SK-N-SH treated with all-trans-retinoic acid at 6 μM for 48 hours (cell line): ENCODE results near the gene DNER.
"Not testable (repeated sequence)": the region's sequence is repeated elsewhere in the genome, so short reads cannot be mapped to it uniquely, and the experiment has no call there.

Source experiments
- ATAC-seq: fragments of 200-7000 bp; cut with Tn5 transposase; 3 replicates; pipeline ENCODE4 v1.9.1; 2020; ENCODE audit warnings: mild to moderate bottlenecking, moderate library complexity
- CREB5 ChIP-seq: fragments of 250-450 bp; sonication (Bioruptor Pico); IDR thresholded peaks from 2 replicates; pipeline ENCODE4 v1.5.1; 2020; ENCODE audit warnings: low read depth, mild to moderate bottlenecking, moderate library complexity
- CSDC2 ChIP-seq: fragments of 250-450 bp; sonication (Bioruptor Pico); IDR thresholded peaks from 2 replicates; pipeline ENCODE4 v1.5.0; 2020; ENCODE audit warnings: mild to moderate bottlenecking, moderate library complexity
- ESRRG ChIP-seq: fragments of 250-450 bp; sonication (Bioruptor Pico); IDR thresholded peaks from 2 replicates; pipeline ENCODE4 v1.6.1; 2021; ENCODE audit warnings: mild to moderate bottlenecking
- GLIS3 ChIP-seq: fragments of 250-450 bp; sonication (Bioruptor Pico); IDR thresholded peaks from 2 replicates; pipeline ENCODE4 v1.5.0; 2020; ENCODE audit warnings: mild to moderate bottlenecking, moderate library complexity
- ISL1 ChIP-seq: fragments of 250-450 bp; sonication (Bioruptor Pico); IDR thresholded peaks from 2 replicates; pipeline ENCODE4 v2.1.2; 2022; ENCODE audit warnings: mild to moderate bottlenecking, moderate library complexity
- OSR1 ChIP-seq: fragments of 250-450 bp; sonication (Bioruptor Pico); IDR thresholded peaks from 2 replicates; pipeline ENCODE4 v1.8.0; 2022; ENCODE audit warnings: moderate library complexity, mild to moderate bottlenecking, inconsistent platforms
- PPARA ChIP-seq: fragments of 250-450 bp; sonication (Bioruptor Pico); IDR thresholded peaks from 2 replicates; pipeline ENCODE4 v1.5.0; 2020; ENCODE audit warnings: mild to moderate bottlenecking, borderline replicate concordance
- SNAI2 ChIP-seq: fragments of 250-450 bp; sonication (Bioruptor Pico); IDR thresholded peaks from 2 replicates; pipeline ENCODE4 v1.5.0; 2020; ENCODE audit warnings: mild to moderate bottlenecking, moderate library complexity
- TOX ChIP-seq: fragments of 250-450 bp; sonication (Bioruptor Pico); IDR thresholded peaks from 2 replicates; pipeline ENCODE4 v1.8.0; 2021; ENCODE audit warnings: mild to moderate bottlenecking, moderate library complexity, borderline replicate concordance
- ZC3H10 ChIP-seq: fragments of 250-450 bp; sonication (Bioruptor Pico); IDR thresholded peaks from 2 replicates; pipeline ENCODE4 v1.5.1; 2021; ENCODE audit warnings: mild to moderate bottlenecking, moderate library complexity
- ZFP3 ChIP-seq: fragments of 250-450 bp; sonication (Bioruptor Pico); IDR thresholded peaks from 2 replicates; pipeline ENCODE4 v1.5.0; 2020; ENCODE audit warnings: mild to moderate bottlenecking, moderate library complexity
- ZFP30 ChIP-seq: fragments of 450-650 bp; formaldehyde crosslinking; IDR thresholded peaks from 2 replicates; pipeline ENCODE4 v1.5.0; 2022; ENCODE audit warnings: mild to moderate bottlenecking, moderate library complexity
- ZNF565 ChIP-seq: fragments of 450-650 bp; formaldehyde crosslinking; conservative IDR thresholded peaks from 2 replicates; pipeline ENCODE4 v1.5.0; 2020; ENCODE audit warnings: low read depth, mild to moderate bottlenecking, moderate library complexity
- ZNF70 ChIP-seq: fragments of 450-650 bp; formaldehyde crosslinking; IDR thresholded peaks from 2 replicates; pipeline ENCODE4 v1.5.0; 2020; ENCODE audit warnings: mild to moderate bottlenecking, moderate library complexity
- ZNF8 ChIP-seq: fragments of 450-650 bp; formaldehyde crosslinking; IDR thresholded peaks from 2 replicates; pipeline ENCODE4 v1.5.0; 2020; ENCODE audit warnings: mild to moderate bottlenecking, moderate library complexity
- TF ChIP-seq, protein P1 (sequence below): fragments of 250-450 bp; sonication (Bioruptor Pico); IDR thresholded peaks from 2 replicates; pipeline ENCODE4 v1.8.0; 2021; ENCODE audit warnings: low read depth, mild to moderate bottlenecking, moderate library complexity, borderline replicate concordance
- TF ChIP-seq, protein P2 (sequence below): fragments of 250-450 bp; sonication (Bioruptor Pico); IDR thresholded peaks from 2 replicates; pipeline ENCODE4 v1.8.0; 2020; ENCODE audit warnings: mild to moderate bottlenecking, moderate library complexity, borderline replicate concordance
- TF ChIP-seq, protein P3 (sequence below): fragments of 250-450 bp; sonication (Bioruptor Pico); IDR thresholded peaks from 2 replicates; pipeline ENCODE4 v1.5.1; 2021; ENCODE audit warnings: mild to moderate bottlenecking, moderate library complexity

The DNER gene

GRCh38 chr2:229514273-229514895 lies 200.0 kb downstream of the DNER start:
- peak; percentile 36; the same call in 1 of the 2 replicates for TF ChIP-seq ISL1
- TF ChIP-seq ESRRG (CRISPR knock-in tag): no peak
- TF ChIP-seq, protein P1, sequence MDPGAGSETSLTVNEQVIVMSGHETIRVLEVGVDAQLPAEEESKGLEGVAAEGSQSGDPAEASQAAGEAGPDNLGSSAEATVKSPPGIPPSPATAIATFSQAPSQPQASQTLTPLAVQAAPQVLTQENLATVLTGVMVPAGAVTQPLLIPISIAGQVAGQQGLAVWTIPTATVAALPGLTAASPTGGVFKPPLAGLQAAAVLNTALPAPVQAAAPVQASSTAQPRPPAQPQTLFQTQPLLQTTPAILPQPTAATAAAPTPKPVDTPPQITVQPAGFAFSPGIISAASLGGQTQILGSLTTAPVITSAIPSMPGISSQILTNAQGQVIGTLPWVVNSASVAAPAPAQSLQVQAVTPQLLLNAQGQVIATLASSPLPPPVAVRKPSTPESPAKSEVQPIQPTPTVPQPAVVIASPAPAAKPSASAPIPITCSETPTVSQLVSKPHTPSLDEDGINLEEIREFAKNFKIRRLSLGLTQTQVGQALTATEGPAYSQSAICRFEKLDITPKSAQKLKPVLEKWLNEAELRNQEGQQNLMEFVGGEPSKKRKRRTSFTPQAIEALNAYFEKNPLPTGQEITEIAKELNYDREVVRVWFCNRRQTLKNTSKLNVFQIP: no peak
- TF ChIP-seq, protein P2, sequence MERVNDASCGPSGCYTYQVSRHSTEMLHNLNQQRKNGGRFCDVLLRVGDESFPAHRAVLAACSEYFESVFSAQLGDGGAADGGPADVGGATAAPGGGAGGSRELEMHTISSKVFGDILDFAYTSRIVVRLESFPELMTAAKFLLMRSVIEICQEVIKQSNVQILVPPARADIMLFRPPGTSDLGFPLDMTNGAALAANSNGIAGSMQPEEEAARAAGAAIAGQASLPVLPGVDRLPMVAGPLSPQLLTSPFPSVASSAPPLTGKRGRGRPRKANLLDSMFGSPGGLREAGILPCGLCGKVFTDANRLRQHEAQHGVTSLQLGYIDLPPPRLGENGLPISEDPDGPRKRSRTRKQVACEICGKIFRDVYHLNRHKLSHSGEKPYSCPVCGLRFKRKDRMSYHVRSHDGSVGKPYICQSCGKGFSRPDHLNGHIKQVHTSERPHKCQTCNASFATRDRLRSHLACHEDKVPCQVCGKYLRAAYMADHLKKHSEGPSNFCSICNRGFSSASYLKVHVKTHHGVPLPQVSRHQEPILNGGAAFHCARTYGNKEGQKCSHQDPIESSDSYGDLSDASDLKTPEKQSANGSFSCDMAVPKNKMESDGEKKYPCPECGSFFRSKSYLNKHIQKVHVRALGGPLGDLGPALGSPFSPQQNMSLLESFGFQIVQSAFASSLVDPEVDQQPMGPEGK: no peak
- TF ChIP-seq ZNF8: no peak
- no peak for TF ChIP-seq GLIS3
- no peak for TF ChIP-seq ZC3H10 (CRISPR knock-in tag)
- TF ChIP-seq TOX (CRISPR knock-in tag): no peak
- TF ChIP-seq SNAI2 (CRISPR knock-in tag): 0 out of 2 replicates have a peak, but pooled peaks have one; percentile 59
- TF ChIP-seq OSR1 (CRISPR knock-in tag): no peak
- TF ChIP-seq, protein P3, sequence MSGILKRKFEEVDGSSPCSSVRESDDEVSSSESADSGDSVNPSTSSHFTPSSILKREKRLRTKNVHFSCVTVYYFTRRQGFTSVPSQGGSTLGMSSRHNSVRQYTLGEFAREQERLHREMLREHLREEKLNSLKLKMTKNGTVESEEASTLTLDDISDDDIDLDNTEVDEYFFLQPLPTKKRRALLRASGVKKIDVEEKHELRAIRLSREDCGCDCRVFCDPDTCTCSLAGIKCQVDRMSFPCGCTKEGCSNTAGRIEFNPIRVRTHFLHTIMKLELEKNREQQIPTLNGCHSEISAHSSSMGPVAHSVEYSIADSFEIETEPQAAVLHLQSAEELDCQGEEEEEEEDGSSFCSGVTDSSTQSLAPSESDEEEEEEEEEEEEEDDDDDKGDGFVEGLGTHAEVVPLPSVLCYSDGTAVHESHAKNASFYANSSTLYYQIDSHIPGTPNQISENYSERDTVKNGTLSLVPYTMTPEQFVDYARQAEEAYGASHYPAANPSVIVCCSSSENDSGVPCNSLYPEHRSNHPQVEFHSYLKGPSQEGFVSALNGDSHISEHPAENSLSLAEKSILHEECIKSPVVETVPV: no peak
- no peak for TF ChIP-seq ZNF70
- no peak for TF ChIP-seq ZFP30 (CRISPR knock-in tag)
- no peak for TF ChIP-seq ZNF565
- ATAC-seq: peak; percentile 28

DNA sequence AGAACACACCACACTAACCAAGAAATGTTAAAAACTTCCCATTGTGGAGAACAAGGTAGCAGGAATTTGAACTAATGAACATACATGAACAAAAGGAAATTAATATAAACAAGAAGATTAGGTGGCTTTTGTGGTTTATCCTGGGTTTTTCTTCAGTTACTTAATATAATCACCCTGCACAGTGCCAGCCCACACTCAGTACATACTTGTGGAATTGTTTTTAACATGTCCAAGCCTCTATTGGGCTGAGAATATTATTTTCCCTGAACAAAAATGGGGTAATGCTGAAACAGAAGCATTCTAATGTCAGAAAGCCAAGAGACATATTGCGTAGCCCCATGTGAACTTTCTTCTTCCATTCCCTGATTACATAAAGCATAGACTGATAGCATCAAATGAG lies 202.8 kb downstream of the DNER start:
- TF ChIP-seq ZNF8 (no peak), TOX (CRISPR knock-in tag) (no peak), CREB5 (CRISPR knock-in tag) (no peak), PPARA (CRISPR knock-in tag) (no peak), CSDC2 (CRISPR knock-in tag) (no peak)
- TF ChIP-seq, protein P1: no peak
- TF ChIP-seq, protein P3: no peak
- ATAC-seq: no peak

- not testable (repeated sequence) for ATAC-seq
These were observed 207.7 kb downstream of the DNER start for GRCh38 chr2:229506699-229507098.

DNA sequence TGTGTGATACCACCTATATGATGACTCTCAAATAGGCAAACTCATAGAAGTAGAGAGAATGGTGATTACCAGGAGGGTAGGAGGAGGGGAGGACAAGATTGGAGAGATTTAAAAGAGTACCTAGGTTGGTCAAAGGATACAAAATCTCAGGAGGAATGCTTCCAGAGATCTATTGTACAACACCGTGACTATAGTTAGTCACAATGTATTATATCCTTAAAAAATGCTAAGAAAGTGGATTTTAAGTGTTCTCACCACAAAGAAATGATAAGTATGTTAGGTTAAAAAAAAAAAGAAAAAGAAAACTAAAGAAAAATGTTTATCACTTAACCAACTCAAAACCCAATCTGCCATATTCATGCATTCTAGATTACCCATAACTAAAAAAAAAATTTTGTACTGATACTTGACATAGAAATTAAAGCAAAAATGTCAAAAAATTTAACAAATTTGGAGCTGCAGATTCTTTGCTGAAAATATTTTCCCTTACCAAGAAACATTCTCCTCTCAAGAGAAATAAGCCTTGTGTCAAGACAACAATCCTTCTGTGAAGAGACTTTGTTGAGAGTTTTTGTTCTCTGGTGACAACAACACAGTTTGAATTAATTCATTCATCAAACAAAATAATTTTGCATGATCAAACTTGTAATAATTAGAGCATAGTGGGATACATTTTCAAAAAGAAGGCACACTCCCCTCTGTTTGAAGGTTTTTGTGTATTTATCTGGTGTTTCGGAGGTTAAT lies 213.1 kb downstream of the DNER start:
- ATAC-seq: no peak
- TF ChIP-seq ZFP3 (CRISPR knock-in tag) (no peak), CSDC2 (CRISPR knock-in tag) (no peak)
- TF ChIP-seq, protein P3: no peak
